Measurements from ENCODE around the gene CENPP.

Gene CENPP

GRCh38 chr9:92325991-92326500 lies 293 bp downstream of the CENPP start:
- H3K27me3 ChIP-seq (ENCODE audit: control insufficient read depth, insufficient read depth, low read length): no peaks in the 10 kb centered on the region
- H3K27ac ChIP-seq (ENCODE audit: low read depth, low read length): peak overlapping the region; percentile 100
- H3K9ac ChIP-seq (ENCODE audit: low read length): peak overlapping the region; percentile 64
- H3K4me3 ChIP-seq (ENCODE audit: low read length): peak overlapping the region; percentile 79
- peaks cover 12% of the 10 kb centered on the region for H3K4me1 ChIP-seq (ENCODE audit: control insufficient read depth, insufficient read depth, low read length)
- peaks cover 8% of the 10 kb centered on the region for H3K36me3 ChIP-seq (ENCODE audit: control insufficient read depth, insufficient read depth, low read length)

GRCh38 chr9:92327283-92327850 lies 1.6 kb downstream of the CENPP start:
- Histone ChIP-seq H3K36me3 (ENCODE audit: control insufficient read depth, insufficient read depth, low read length) (peaks cover 6% of the 10 kb centered on the region), H3K4me3 (ENCODE audit: low read length) (no peak overlapping the region), H3K4me1 (ENCODE audit: control insufficient read depth, insufficient read depth, low read length) (peaks cover 12% of the 10 kb centered on the region), H3K27ac (ENCODE audit: low read depth, low read length) (no peak overlapping the region), H3K9ac (ENCODE audit: low read length) (no peak overlapping the region), H3K27me3 (ENCODE audit: control insufficient read depth, insufficient read depth, low read length) (no peaks in the 10 kb centered on the region)

- no peaks in the 10 kb centered on the region for H3K36me3 ChIP-seq (ENCODE audit: control insufficient read depth, insufficient read depth, low read length)
- no peak overlapping the region for H3K4me3 ChIP-seq (ENCODE audit: low read length)
- no peak overlapping the region for H3K27ac ChIP-seq (ENCODE audit: low read depth, low read length)
- no peak overlapping the region for H3K9ac ChIP-seq (ENCODE audit: low read length)
- no peaks in the 10 kb centered on the region for H3K27me3 ChIP-seq (ENCODE audit: control insufficient read depth, insufficient read depth, low read length)
- peaks cover 12% of the 10 kb centered on the region for H3K4me1 ChIP-seq (ENCODE audit: control insufficient read depth, insufficient read depth, low read length)
Measured at GRCh38 chr9:92328225-92328624, 2.5 kb downstream of the CENPP start.

- no peaks in the 10 kb centered on the region for H3K36me3 ChIP-seq (ENCODE audit: control insufficient read depth, insufficient read depth, low read length)
- H3K9ac ChIP-seq (ENCODE audit: low read length): no peak overlapping the region
- H3K4me3 ChIP-seq (ENCODE audit: low read length): no peak overlapping the region
- H3K27ac ChIP-seq (ENCODE audit: low read depth, low read length): no peak overlapping the region
- no peaks in the 10 kb centered on the region for H3K4me1 ChIP-seq (ENCODE audit: control insufficient read depth, insufficient read depth, low read length)
- H3K27me3 ChIP-seq (ENCODE audit: control insufficient read depth, insufficient read depth, low read length): no peaks in the 10 kb centered on the region
Measured at GRCh38 chr9:92332577-92333281, 7.0 kb downstream of the CENPP start.

- Histone ChIP-seq H3K27me3 (ENCODE audit: control insufficient read depth, insufficient read depth, low read length) (no peaks in the 10 kb centered on the region), H3K27ac (ENCODE audit: low read depth, low read length) (no peak overlapping the region), H3K36me3 (ENCODE audit: control insufficient read depth, insufficient read depth, low read length) (no peaks in the 10 kb centered on the region), H3K9ac (ENCODE audit: low read length) (no peak overlapping the region), H3K4me3 (ENCODE audit: low read length) (no peak overlapping the region), H3K4me1 (ENCODE audit: control insufficient read depth, insufficient read depth, low read length) (no peaks in the 10 kb centered on the region)
Measured at GRCh38 chr9:92333282-92333634, 7.5 kb downstream of the CENPP start.

GRCh38 chr9:92341578-92341977 lies 15.8 kb downstream of the CENPP start:
- Histone ChIP-seq H3K27ac (ENCODE audit: low read depth, low read length) (no peak overlapping the region), H3K36me3 (ENCODE audit: control insufficient read depth, insufficient read depth, low read length) (peaks cover 2% of the 10 kb centered on the region), H3K4me1 (ENCODE audit: control insufficient read depth, insufficient read depth, low read length) (peaks cover 7% of the 10 kb centered on the region), H3K9ac (ENCODE audit: low read length) (no peak overlapping the region), H3K4me3 (ENCODE audit: low read length) (no peak overlapping the region), H3K27me3 (ENCODE audit: control insufficient read depth, insufficient read depth, low read length) (no peaks in the 10 kb centered on the region)

- Histone ChIP-seq H3K4me3 (ENCODE audit: low read length) (no peak overlapping the region), H3K4me1 (ENCODE audit: control insufficient read depth, insufficient read depth, low read length) (peaks cover 7% of the 10 kb centered on the region), H3K27me3 (ENCODE audit: control insufficient read depth, insufficient read depth, low read length) (no peaks in the 10 kb centered on the region), H3K9ac (ENCODE audit: low read length) (no peak overlapping the region), H3K36me3 (ENCODE audit: control insufficient read depth, insufficient read depth, low read length) (peaks cover 2% of the 10 kb centered on the region), H3K27ac (ENCODE audit: low read depth, low read length) (peak overlapping the region; percentile 19)
Measured at GRCh38 chr9:92342825-92343488, 17.2 kb downstream of the CENPP start.

- Histone ChIP-seq H3K4me3 (ENCODE audit: low read length) (no peak overlapping the region), H3K27ac (ENCODE audit: low read depth, low read length) (no peak overlapping the region), H3K4me1 (ENCODE audit: control insufficient read depth, insufficient read depth, low read length) (peaks cover 10% of the 10 kb centered on the region), H3K9ac (ENCODE audit: low read length) (no peak overlapping the region), H3K27me3 (ENCODE audit: control insufficient read depth, insufficient read depth, low read length) (no peaks in the 10 kb centered on the region), H3K36me3 (ENCODE audit: control insufficient read depth, insufficient read depth, low read length) (no peaks in the 10 kb centered on the region)
Measured at GRCh38 chr9:92345582-92345981, 19.8 kb downstream of the CENPP start.

GRCh38 chr9:92349771-92350739 lies 24.3 kb downstream of the CENPP start:
- H3K9ac ChIP-seq (ENCODE audit: low read length): no peak overlapping the region
- H3K27ac ChIP-seq (ENCODE audit: low read depth, low read length): peak overlapping the region; percentile 68
- no peak overlapping the region for H3K4me3 ChIP-seq (ENCODE audit: low read length)
- no peaks in the 10 kb centered on the region for H3K27me3 ChIP-seq (ENCODE audit: control insufficient read depth, insufficient read depth, low read length)
- peaks cover 2% of the 10 kb centered on the region for H3K4me1 ChIP-seq (ENCODE audit: control insufficient read depth, insufficient read depth, low read length)
- no peaks in the 10 kb centered on the region for H3K36me3 ChIP-seq (ENCODE audit: control insufficient read depth, insufficient read depth, low read length)

- H3K27me3 ChIP-seq (ENCODE audit: control insufficient read depth, insufficient read depth, low read length): no peaks in the 10 kb centered on the region
- peak overlapping the region; percentile 68 for H3K27ac ChIP-seq (ENCODE audit: low read depth, low read length)
- H3K9ac ChIP-seq (ENCODE audit: low read length): no peak overlapping the region
- H3K4me3 ChIP-seq (ENCODE audit: low read length): no peak overlapping the region
- peaks cover 2% of the 10 kb centered on the region for H3K4me1 ChIP-seq (ENCODE audit: control insufficient read depth, insufficient read depth, low read length)
- H3K36me3 ChIP-seq (ENCODE audit: control insufficient read depth, insufficient read depth, low read length): no peaks in the 10 kb centered on the region
Measured at GRCh38 chr9:92350740-92351133, 25.0 kb downstream of the CENPP start.

- Histone ChIP-seq H3K36me3 (ENCODE audit: control insufficient read depth, insufficient read depth, low read length) (no peaks in the 10 kb centered on the region), H3K4me1 (ENCODE audit: control insufficient read depth, insufficient read depth, low read length) (peaks cover 2% of the 10 kb centered on the region), H3K27ac (ENCODE audit: low read depth, low read length) (peak overlapping the region; percentile 7), H3K27me3 (ENCODE audit: control insufficient read depth, insufficient read depth, low read length) (no peaks in the 10 kb centered on the region), H3K9ac (ENCODE audit: low read length) (no peak overlapping the region), H3K4me3 (ENCODE audit: low read length) (no peak overlapping the region)
Measured at GRCh38 chr9:92353051-92353450, 27.3 kb downstream of the CENPP start.

All from rectal smooth muscle tissue (tissue), 1 donor.